Left colon (tissue), 2 donors: ENCODE data around the gene PIP5K1C. TPM values are rescaled to one million over a fixed set of nuclear protein-coding genes. Genes with fewer than 3 reads are reported as not detected.
"Not testable (repeated sequence)": the region's sequence is repeated elsewhere in the genome, so short reads cannot be mapped to it uniquely, and the experiment has no call there.

Experiments used
- ATAC-seq: fragments of 200-7000 bp; cut with Tn5 transposase; one replicate; pipeline ENCODE4 v1.9.1; 2020; ENCODE audit warnings: mild to moderate bottlenecking, moderate library complexity
- DNase-seq, 2 donors: peaks; one replicate each; pipeline ENCODE4 v3.0.0-alpha.2; 2020
- intact Hi-C, 2 donors: fragments of 100-400 bp; cut with DNase I in 1 of 2; cut with micrococcal nuclease in 1 of 2; formaldehyde crosslinking; loops; one replicate each; pipeline versions ENCODE4 v1.11.2 to v1.14.0; 2022; cut with DNase I, micrococcal nuclease
- total RNA-seq, 2 donors: library from RNA; stranded (reverse); fragmentation: NEBNext Ultra II Directional; extraction: Animal tissue kit (Norgen Biotek cat#: 25700); gene quantifications; one replicate each; pipeline ENCODE4 v1.2.1, GENCODE V29; 2021
- donor health status: DM: no; HTN: no; CAD: no.
- donor health status: DM: yes; HTN: yes; CAD: no.

PIP5K1C gene
- total RNA-seq, 2 donors from 2014 or later = 25.1 to 33.1 TPM

DNA sequence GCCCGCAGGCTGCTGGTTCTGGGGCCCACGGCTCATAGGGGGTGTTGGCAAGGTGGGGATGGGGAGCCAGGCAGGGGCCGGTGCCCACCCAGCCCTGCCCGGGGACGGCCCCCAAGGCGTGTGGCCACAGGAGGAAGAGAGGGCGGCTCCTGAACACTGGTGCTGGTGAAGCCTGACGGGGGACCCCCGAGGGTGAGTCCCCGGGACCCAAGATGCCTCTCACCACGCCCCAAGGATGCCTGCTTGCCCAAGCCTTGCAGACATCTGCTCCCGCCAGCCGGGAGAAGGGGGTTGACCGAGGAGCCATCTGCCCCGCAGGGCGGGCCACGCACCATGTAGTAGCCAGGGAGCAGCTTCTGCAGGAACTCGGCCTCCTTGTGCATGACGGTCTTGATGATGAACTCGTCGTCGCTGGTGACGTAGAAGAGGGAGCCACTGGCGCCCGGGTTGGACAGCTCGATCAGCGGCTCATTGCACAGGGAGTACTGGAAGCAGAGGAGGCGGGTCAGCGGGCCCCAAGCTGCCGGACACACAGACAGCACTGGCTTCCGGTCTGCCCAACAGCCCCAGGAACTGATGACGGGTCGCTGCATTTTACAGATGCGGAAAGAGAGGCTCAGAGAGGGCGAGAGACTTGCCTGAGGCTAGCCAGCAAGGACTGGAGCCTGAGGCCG lies 44.1 kb downstream of the PIP5K1C start:
- intact Hi-C loops = no loop called here
- no peak for DNase-seq
- ATAC-seq = no peak

DNA sequence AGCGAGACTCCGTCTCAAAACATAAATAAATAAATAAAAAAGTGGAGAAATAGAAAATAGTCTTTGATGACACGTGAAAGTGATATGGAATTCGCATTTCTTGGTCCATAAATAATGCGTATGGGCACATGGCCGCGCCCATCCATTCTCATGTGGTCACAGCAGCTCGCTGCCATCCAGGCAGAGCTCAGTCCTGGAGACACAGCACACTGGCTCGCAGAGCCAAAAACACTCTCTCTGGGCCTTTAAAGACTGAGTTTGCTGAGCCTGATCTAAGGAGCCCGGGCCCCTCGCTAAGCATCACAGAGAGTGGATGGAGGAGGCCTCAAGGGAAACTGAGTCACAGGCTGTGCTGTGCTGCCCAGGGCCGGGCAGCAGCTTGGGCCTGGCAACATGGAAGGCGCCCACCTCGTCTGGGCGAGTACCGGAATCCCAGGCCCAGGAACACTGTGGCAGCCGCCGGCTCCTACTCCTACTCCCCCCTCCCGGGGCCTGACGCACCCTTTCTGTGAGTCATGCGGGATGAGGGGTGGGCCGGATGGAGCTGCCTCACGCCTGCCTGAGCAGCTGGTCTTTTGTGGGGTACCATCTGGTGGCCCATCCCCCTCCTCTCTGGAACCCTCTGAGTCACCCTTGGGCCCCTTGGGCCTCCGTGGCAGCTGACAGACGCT lies 44.7 kb downstream of the PIP5K1C start:
- DNase-seq = no peak
- ATAC-seq = no peak
- intact Hi-C loops = no loop called here

DNA sequence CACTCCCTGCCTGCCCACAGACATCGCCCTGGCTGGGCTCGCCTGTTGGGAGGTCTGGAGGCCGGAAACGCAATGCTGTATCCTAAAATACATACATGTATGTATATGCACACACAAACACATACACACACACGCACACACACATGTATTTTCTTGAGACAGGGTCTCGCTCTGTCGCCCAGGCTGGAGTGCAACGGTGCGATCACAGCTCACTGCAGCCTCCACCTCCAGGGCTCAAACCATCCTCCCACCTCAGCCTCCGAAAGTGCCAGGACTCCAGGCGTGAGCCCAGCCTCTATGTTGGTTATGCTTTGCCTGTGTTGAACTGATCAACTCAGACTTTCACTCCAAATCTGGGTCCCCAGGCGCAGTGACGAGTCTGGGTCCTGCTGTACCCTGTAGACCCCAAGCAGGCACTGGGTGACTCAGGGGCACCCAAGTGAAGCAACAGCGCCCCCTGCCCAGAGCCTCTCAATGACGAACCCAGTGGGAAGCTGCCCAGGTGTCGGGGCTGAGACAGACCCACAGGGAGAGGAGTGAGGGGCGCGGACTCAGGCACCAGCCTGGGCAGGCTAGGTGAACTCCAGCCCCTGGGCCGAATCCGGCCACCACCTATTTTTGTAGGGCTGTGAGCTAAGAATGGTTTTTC lies 46.3 kb downstream of the PIP5K1C start:
- intact Hi-C loops = no loop called here
- DNase-seq (no peak), ATAC-seq (no peak)

GRCh38 chr19:3653081-3653795 lies 47.0 kb downstream of the PIP5K1C start:
- ATAC-seq = no peak
- intact Hi-C loops = no loop called here
- no peak for DNase-seq

GRCh38 chr19:3652422-3652821 lies 47.8 kb downstream of the PIP5K1C start:
- ATAC-seq (no peak), DNase-seq (no peak)
- intact Hi-C loops = no loop called here

DNA sequence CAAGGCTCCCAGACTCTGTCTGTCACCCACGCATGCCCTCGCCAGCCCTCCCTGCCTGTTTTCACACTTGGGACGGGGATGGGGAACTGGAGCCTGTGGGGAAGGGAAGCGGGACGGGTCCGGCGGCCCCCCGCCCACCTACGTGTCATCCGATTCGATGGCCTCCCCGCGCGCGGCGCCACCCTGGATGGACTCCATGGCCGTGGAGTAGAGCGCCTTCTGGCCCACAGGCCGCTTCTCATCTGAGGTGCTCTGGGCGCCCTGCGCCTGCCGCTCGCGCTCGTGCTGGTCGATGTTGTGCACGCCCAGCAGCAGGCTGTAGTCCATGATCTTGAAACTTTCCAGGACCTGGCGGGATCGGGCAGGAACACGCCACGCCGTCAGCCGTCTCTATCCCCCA lies 48.6 kb downstream of the PIP5K1C start:
- intact Hi-C loops = no loop called here
- ATAC-seq (no peak), DNase-seq (no peak)

DNA sequence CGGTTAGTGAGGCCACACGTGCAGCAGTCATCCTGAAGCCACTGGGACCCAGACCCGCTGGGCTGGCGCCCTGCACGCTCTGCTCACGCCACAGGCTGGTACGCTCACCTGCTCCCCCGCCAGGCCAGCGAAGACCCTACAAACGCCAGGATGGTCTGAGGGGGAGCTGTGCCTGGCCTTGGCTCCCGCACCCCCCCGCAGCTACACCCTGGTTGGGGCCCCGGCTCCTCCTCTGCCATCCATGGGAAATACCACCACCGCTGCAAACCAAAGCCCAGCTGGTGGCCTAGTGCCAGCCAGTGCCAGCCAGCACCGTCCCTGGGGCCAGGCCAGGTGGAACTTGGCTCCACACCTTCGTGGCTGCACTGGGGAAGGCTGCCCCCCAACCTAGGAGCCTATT lies 50.4 kb downstream of the PIP5K1C start:
- DNase-seq = no peak
- no peak for ATAC-seq
- intact Hi-C loops = no loop called here

DNA sequence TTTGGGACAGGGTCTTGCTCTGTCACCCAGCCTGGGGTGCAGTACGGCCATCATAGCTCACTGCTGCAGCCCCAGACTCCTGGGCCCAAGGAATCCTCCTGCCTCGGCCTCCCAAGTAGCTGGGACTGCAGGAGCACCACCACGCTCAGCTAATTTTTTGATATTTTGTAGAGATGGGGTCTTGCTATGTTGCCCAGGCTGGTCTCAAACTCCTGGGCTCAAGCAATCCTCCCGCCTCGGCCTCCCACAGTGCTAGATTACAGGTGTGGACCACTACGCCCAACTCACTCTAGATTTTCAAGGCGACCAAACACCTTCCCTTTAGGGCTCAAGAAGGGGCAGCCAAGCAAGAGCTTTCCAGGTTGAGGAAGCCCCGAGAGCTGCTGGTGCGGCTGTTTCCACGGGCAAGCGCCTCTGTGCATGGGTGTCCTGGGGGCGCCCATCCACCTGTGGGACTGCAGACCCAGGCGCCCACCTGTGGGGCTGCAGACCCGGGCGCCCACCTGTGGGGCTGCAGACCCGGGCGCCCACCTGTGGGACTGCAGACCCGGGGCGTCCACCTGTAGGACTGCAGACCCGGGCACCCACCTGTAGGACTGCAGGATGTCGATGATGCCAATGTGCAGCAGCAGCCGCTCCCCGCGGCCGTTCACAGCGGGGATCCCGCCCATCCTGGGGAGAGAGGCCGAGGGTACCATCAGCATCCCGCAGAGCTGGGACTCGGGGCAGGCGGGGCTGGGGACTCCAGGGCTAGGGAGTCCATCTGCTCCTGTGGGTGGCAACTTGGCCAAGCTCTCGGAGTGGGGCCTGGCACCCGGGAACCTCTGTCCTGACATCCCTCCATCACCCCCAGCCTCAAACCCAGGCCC lies 52.0 kb downstream of the PIP5K1C start:
- no peak for DNase-seq
- intact Hi-C loops = no loop called here
- no peak for ATAC-seq

DNA sequence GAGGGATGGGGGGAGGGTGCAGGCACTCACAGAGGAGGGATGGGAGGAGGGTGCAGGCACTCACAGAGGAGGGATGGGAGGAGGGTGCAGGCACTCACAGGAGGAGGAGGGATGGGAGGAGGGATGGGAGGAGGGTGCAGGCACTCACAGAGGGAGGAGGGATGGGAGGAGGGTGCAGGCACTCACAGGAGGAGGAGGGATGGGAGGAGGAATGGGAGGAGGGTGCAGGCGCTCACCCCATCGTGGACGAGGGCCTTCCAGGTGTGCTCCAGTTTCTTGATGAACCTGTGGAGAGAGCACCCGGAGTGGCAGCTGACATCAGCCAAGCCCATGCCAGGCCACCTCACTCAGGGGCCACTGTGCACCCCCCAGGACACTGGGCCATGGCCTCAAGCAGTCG lies 53.2 kb downstream of the PIP5K1C start:
- DNase-seq, ATAC-seq, intact Hi-C loops: not testable (repeated sequence)

- DNase-seq = no peak
- intact Hi-C loops = no loop called here
These were observed 53.8 kb downstream of the PIP5K1C start for GRCh38 chr19:3646336-3647092.

DNA sequence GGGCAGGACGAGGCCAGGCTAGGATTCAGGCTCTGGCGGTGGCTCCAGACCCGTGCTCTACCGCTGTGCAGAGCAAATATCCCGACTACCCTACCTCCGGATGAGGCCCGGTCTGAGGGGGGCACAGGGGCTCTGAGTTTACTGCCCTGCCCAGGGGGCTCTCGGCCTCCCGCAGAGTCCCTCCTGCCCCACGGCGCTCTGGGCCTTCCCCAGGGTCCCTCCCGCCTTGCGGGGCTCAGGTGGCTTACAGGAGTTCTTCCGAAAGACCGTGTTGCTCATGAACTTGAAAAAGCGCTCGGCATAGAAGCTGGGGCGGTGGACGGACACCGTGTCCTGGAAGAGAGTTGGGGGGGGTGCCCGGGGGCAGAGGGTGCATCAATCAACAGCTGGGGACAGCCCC lies 54.5 kb downstream of the PIP5K1C start:
- no peak for DNase-seq
- no peak for ATAC-seq
- intact Hi-C loops = no loop called here

More at GRCh38 chr19:3646336-3647092, 53.8 kb downstream of the PIP5K1C start:
- no peak for ATAC-seq

GRCh38 chr19:3645067-3645396 lies 55.2 kb downstream of the PIP5K1C start:
- intact Hi-C loops = no loop called here
- no peak for ATAC-seq

DNA sequence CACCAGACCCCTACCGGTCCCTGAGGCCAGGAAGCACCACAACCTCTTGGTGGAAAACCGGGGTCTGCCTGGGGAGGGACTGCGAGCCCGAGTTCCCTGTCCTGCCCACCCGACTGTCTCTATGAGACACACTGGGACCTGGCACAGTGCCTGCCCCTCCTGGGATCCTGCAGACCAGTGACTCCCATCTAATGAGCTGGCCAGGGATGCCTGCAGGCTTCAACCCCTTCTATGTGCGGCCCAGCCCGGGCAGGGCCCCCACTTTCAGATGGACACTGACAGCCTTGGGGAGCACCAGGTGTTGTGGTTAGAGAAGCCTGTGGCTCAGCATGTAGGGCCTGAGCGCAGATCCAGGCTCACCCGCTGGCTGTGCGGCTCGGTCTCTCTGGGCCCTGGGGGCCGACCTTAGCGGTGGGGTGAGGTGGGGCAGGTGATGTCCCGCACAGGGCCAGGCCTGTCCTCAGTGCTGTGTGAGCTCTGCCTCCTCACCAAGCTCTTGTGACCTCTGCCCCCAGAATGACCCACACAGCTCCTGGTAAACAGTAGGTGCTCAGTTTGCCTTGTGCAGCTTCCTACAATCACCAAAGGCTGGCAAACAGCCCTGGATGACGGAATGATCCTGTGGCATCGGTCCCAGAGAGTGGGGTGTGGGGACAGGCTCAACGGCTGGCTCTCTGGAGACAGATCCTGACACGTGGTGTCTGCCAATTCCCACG lies 55.8 kb downstream of the PIP5K1C start:
- ATAC-seq (peak; percentile 43), DNase-seq (peak in 1 of 2 donors; percentile 25)
- intact Hi-C loops = no loop called here

More at GRCh38 chr19:3645067-3645396, 55.2 kb downstream of the PIP5K1C start:
- no peak for DNase-seq

DNA sequence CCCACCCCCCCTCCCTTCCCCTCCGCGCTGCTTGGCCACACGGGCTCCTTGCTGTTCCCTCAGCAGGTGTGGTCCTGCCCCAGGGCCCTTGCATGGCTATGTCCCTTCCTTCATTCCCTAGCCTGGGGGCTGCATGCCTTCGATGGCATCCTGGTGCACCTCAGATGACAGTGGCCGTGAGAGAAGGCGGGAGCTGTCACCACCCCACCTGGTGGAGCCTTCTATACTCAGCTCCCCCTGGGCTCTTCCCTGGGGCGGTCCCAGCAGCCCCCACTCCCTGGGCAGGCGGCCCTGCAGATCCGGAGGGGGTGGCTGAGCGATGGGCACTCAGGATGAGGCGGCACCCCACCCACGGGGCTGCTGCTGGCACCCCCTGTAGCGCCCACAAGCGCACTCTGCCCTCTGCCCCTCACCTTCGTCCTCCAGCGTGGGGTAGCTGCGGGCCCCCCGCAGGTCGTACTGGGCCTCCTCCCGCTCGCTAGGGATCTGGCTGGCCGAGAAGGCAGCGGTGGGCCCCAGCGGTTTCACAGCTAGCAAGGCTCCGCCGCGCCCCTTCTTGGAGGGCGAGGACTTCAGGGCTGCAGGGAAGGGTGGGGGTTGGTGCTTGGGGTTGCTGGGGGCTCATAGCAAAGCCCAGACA lies 56.5 kb downstream of the PIP5K1C start:
- DNase-seq (no peak), ATAC-seq (no peak)
- intact Hi-C loops = no loop called here

DNA sequence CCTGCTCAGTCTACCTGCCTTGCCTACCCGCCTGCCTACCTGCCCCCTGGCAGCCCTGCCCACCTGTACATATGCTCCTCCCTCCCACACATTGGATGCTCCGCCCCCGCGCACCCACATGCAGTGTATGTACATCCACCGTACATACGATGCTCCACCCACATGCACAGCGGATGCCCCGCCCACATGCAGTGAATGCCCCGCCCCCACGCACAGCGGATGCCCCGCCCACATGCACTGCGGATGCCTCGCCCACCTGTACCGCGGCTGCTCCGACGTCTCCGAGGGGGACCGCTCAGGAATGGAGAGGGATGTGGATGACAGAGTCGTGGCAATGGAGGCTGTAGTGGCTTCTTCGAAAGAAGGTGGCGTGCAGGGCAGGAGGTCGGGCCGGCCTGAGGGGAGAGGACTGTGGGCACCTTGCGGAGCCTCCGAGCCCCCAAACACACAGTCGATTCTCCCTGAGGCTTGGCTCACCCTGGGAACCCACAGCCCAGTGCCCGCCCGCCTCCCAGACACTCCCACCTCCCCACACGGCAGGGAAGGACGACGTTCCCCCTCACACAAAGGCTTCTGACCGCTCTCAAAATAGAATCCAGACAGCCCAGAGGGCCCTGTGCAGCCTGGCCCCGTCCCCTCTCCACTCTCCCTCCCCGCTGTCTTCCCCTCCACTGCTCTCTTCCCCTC lies 57.1 kb downstream of the PIP5K1C start:
- ATAC-seq (no peak), DNase-seq (no peak)
- intact Hi-C loops = no loop called here

- ATAC-seq (no peak), DNase-seq (no peak)
- intact Hi-C loops = no loop called here
These were observed 58.0 kb downstream of the PIP5K1C start for GRCh38 chr19:3642296-3642695.
